Endothelial cell of coronary artery (primary cell): ENCODE measurements around the gene MTREX. TPM values are rescaled to one million over a fixed set of nuclear protein-coding genes. Genes with fewer than 3 reads are reported as not detected.

ENCODE experiments used
- total RNA-seq: library from RNA; depleted of rRNA; stranded (reverse); fragments of >200 nt; gene quantifications from 2 replicates; pipeline ENCODE4 v1.2.3, GENCODE V29; 2014

The MTREX gene
- 114 TPM in 2 replicates for total RNA-seq

DNA sequence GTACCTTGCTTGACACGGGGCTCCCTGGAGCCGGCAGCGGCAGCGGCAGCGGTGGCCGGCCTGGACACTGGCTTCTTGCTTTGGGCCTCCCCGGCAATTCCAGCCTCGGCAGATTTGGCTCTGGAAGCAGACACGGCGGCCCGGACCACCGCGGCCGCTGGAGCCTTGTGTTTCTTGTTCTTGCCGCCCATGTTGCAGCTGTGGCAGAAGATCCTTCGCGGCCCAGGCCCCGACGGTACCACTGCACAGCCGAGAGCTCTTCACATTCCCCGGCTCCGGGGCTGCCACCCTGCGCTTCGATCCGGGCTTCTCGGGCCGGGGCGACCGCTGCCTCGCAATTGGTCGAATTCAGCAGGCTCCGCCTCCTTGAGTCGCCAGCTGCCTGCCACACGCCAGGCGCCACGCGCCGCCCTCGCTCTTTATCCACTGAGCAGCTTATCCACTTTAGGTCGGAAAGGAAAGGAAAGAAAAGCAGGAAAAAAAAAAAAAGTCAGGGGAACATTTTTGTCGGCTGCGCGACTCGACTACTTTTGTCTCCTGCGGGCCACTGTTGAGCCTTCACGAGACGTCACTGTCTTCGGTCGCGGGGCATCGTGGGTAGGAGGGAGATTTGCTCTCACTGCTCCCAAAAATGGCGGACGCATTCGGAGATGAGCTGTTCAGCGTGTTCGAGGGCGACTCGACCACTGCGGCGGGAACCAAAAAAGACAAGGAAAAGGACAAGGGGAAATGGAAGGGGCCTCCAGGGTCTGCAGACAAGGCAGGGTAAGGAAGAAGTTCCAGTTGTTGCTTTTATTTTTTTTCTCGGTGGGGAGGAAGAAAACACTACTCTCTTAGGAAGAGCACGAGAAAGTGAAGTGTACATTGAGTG lies at the start of gene MTREX, which contains the start of gene DHX29:
MTREX (plus strand) TSS at position 607 of the 871 bp plus-strand sequence; CDS start at position 632, 25 bp downstream.
DHX29 (minus strand) TSS at position 312 of the 871 bp plus-strand sequence; CDS start at position 191, 121 bp downstream.

Other genes with a start within 250 kb of the MTREX start
- gene GZMA, start 205.3 kb upstream of the MTREX start, total RNA-seq = 0.54 TPM in 1 of 2 replicates, not detected in the other
- gene GPX8, start 147.8 kb upstream of the MTREX start, total RNA-seq = 36.8 and 42.2 TPM in 2 replicates
- gene CDC20B, start 134.8 kb upstream of the MTREX start, total RNA-seq = not detected in 2 replicates
- gene MCIDAS, start 80.7 kb upstream of the MTREX start, total RNA-seq = under 0.01 TPM in 2 replicates
- 0.09 and 0.45 TPM in 2 replicates for gene CCNO, start 74.4 kb upstream of the MTREX start, total RNA-seq
- 26.3 and 30.7 TPM in 2 replicates for gene DHX29, start 295 bp upstream of the MTREX start, total RNA-seq
- gene PLPP1, start 227.0 kb downstream of the MTREX start, total RNA-seq = 11.2 and 69.7 TPM in 2 replicates